Tibial nerve (tissue), 4 donors: ENCODE measurements around the gene C22orf15. TPM values are rescaled to one million over a fixed set of nuclear protein-coding genes. Genes with fewer than 3 reads are reported as not detected.

Source experiments
- DNase-seq, 2 donors: peaks; one replicate each; pipeline ENCODE4 v3.0.0-alpha.2; 2019; ENCODE audit warnings: low spot score in 2 of 2
- H3K27ac ChIP-seq, 4 donors: fragments of 200-600 bp; sonication (generic) in 3 of 4; one replicate each; pipeline ENCODE4 v1.5.1; 2017 to 2019; ENCODE audit warnings: mild to moderate bottlenecking in 1 of 4
- H3K27me3 ChIP-seq, 2 donors: fragments of 200-600 bp; sonication (generic) in 1 of 2; one replicate each; pipeline versions ENCODE4 v1.5.1 to v1.6.0; 2017 to 2019
- H3K36me3 ChIP-seq, 3 donors: fragments of 200-600 bp; sonication (generic); one replicate each; pipeline ENCODE4 v1.5.1; 2018 to 2019
- H3K4me1 ChIP-seq, 4 donors: fragments of 200-600 bp; sonication (generic) in 3 of 4; one replicate each; pipeline ENCODE4 v1.5.1; 2017 to 2019
- H3K4me3 ChIP-seq, 4 donors: fragments of 200-600 bp; sonication (generic) in 3 of 4; one replicate each; pipeline ENCODE4 v1.5.1; 2017 to 2019; ENCODE audit warnings: mild to moderate bottlenecking in 1 of 4, moderate library complexity in 1 of 4
- H3K9me3 ChIP-seq, 4 donors: fragments of 200-600 bp; sonication (generic) in 3 of 4; one replicate each; pipeline ENCODE4 v1.5.1; 2017 to 2019
- EP300 ChIP-seq, 2 donors: sonication (generic); formaldehyde crosslinking; IDR thresholded peaks; one replicate each; pipeline ENCODE4 v1.6.1; 2017; ENCODE audit warnings: antibody characterized with exemption in 2 of 2, mild to moderate bottlenecking in 1 of 2
- POLR2A ChIP-seq, 2 donors: fragments of 450-650 bp; IDR thresholded peaks; one replicate each; pipeline ENCODE4 v1.6.1; 2017; ENCODE audit warnings: antibody characterized with exemption in 2 of 2, mild to moderate bottlenecking in 2 of 2, moderate library complexity in 2 of 2
- WGBS, 2 donors: methylation state at CpG; one replicate each; pipeline ENCODE4 v1.1.5; 2018; 5-methylcytosine and 5-hydroxymethylcytosine counted together
- total RNA-seq, 4 donors: library from RNA; depleted of rRNA; stranded (reverse); fragments of >200 nt; gene quantifications; one replicate each; pipeline ENCODE4 v1.1.0, GENCODE V29; 2016
- TF ChIP-seq, protein P1 (sequence below), 5 experiments: fragments of 200-600 bp in 3 of 5; fragments of 450-650 bp in 2 of 5; sonication (generic) in 3 of 5; IDR thresholded peaks; one replicate each; pipeline ENCODE4 v1.5.1; 2016 to 2019; ENCODE audit warnings: antibody characterized with exemption in 5 of 5, mild to moderate bottlenecking in 3 of 5, moderate library complexity in 2 of 5

The C22orf15 gene
- total RNA-seq, 4 donors from 2014 or later: 0.44 TPM; not detected in 3

DNA sequence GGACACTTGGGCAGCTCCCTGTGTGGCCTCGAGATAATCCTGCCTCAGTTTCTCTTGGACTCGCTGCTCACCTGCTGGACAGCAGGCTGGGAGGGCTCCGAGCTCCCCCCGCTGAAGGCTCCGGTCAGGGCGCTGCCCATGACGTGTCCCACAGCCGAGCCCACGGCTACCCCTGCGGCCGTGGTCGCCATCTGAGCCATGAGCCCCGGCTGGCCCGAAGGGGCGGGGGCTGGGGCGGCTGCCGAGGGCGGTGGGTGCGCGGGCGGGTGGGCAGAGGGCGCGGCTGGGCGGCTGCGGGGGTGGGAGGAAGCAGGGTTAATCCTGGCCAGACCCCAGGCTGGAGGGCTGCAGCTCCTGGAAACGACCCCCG is 4.5 kb downstream of the C22orf15 start:
- Histone ChIP-seq H3K27ac (peak overlapping the region; percentile 86 to 92 (median 89)), H3K36me3 (peaks cover 0 to 16% (median 0%) of the 10 kb centered on the region in 3 donors), H3K4me3 (peak overlapping the region; percentile 48 to 80 (median 67)), H3K9me3 (no peaks in the 10 kb centered on the region), H3K27me3 (no peaks in the 10 kb centered on the region), H3K4me1 (peaks cover 0 to 73% (median 18%) of the 10 kb centered on the region in 4 donors)
- no peak for DNase-seq
- TF ChIP-seq, protein P1, sequence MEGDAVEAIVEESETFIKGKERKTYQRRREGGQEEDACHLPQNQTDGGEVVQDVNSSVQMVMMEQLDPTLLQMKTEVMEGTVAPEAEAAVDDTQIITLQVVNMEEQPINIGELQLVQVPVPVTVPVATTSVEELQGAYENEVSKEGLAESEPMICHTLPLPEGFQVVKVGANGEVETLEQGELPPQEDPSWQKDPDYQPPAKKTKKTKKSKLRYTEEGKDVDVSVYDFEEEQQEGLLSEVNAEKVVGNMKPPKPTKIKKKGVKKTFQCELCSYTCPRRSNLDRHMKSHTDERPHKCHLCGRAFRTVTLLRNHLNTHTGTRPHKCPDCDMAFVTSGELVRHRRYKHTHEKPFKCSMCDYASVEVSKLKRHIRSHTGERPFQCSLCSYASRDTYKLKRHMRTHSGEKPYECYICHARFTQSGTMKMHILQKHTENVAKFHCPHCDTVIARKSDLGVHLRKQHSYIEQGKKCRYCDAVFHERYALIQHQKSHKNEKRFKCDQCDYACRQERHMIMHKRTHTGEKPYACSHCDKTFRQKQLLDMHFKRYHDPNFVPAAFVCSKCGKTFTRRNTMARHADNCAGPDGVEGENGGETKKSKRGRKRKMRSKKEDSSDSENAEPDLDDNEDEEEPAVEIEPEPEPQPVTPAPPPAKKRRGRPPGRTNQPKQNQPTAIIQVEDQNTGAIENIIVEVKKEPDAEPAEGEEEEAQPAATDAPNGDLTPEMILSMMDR (IDR thresholded peaks at IDR 0.05): no peak
- TF ChIP-seq EP300 (IDR thresholded peaks at IDR 0.05) (no peak), POLR2A (IDR thresholded peaks at IDR 0.05) (no peak)
- WGBS, 2 donors: 0 to 12% methylated on average over 1 to 24 of the region's 27 CpGs

DNA sequence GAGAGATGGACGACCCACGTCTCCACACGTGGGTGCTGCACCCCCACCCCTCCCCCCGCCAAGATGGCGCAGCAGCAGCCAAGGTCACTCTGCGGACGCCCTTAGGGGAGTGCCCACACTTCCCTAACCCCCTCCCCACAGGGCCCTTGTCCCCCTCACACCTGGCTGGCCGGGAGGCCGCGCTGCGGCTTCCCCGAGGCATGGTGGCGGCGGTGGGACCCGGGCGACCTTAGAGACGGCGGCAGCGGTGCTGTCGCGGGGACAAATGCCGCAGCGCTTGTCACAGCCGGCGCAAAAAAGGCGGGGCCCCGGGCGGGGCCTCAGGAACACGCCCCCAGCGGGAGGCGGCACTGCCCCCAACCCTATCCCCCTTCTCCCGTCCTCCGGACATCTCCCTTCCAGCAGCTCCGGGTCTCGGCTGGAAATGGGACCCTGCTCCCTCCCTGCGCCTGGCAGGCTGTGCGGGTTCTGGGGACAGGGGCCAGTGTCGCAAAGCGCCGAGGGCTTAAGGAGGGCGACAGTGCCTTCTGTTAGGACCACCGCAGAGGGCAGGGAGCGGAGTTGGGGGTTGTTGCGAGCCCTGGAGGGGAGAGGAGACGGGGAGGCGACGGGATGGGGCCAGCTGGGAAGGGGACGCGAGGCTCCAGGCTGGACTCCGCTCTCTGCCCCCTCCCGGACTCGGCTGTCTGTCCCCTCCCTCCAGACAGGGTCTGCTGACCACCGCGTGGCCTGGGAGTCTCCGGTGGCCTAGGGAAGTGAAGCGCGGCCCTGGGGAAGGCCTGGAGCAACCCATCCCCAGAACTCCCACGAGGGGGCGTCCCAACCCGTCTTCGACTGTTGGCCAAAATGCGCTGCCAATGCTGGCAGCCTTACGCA is 5.1 kb downstream of the C22orf15 start, which contains the start of gene CHCHD10:
Gene CHCHD10 (minus strand): TSS at position 300 of the 876 bp plus-strand sequence. CDS start 98 bp downstream, at position 202.
- 3% methylated on average over 35 to 39 of the region's 63 CpGs for WGBS, 2 donors
- peak; percentile 60 to 74 for DNase-seq
- TF ChIP-seq, protein P1 (IDR thresholded peaks at IDR 0.05): peak; percentile 76 to 95 (median 84)
- TF ChIP-seq POLR2A (IDR thresholded peaks at IDR 0.05) (peak; percentile 62 to 81), EP300 (IDR thresholded peaks at IDR 0.05) (peak in 1 of 2 donors; percentile 81)
- H3K9me3 ChIP-seq: no peaks in the 10 kb centered on the region
- H3K27me3 ChIP-seq: no peaks in the 10 kb centered on the region
- peaks cover 0 to 75% (median 20%) of the 10 kb centered on the region in 4 donors for H3K4me1 ChIP-seq
- H3K4me3 ChIP-seq: peak within 1 kb of the TSS; percentile 48 to 80 (median 67)
- H3K27ac ChIP-seq: peak within 1 kb of the TSS; percentile 86 to 92 (median 89)
- H3K36me3 ChIP-seq: peaks cover 0 to 16% (median 0%) of the 10 kb centered on the region in 3 donors

- WGBS, 2 donors: 75 to 77% methylated on average over 6 of the region's 6 CpGs
- H3K36me3 ChIP-seq: peaks cover 0 to 16% (median 0%) of the 10 kb centered on the region in 3 donors
- H3K4me1 ChIP-seq: peaks cover 0 to 76% (median 26%) of the 10 kb centered on the region in 4 donors
- TF ChIP-seq, protein P1 (IDR thresholded peaks at IDR 0.05): no peak
- TF ChIP-seq EP300 (IDR thresholded peaks at IDR 0.05) (no peak), POLR2A (IDR thresholded peaks at IDR 0.05) (no peak)
- no peak overlapping the region for H3K27ac ChIP-seq
- no peak overlapping the region for H3K4me3 ChIP-seq
- no peaks in the 10 kb centered on the region for H3K27me3 ChIP-seq
- no peaks in the 10 kb centered on the region for H3K9me3 ChIP-seq
- no peak for DNase-seq
Measured at GRCh38 chr22:23769321-23769965, 6.7 kb downstream of the C22orf15 start.

- WGBS, 2 donors: 2 to 12% methylated on average over 6 of the region's 6 CpGs
- H3K4me3 ChIP-seq: peak overlapping the region; percentile 35 to 61 (median 44)
- H3K36me3 ChIP-seq: no peaks in the 10 kb centered on the region
- H3K9me3 ChIP-seq: no peaks in the 10 kb centered on the region
- H3K27me3 ChIP-seq: no peaks in the 10 kb centered on the region
- peak overlapping the region in 3 of 4 donors; percentile 47 to 75 (median 71) for H3K27ac ChIP-seq
- TF ChIP-seq POLR2A (IDR thresholded peaks at IDR 0.05): no peak
- no peak for TF ChIP-seq EP300 (IDR thresholded peaks at IDR 0.05)
- TF ChIP-seq, protein P1 (IDR thresholded peaks at IDR 0.05): no peak
- peaks cover 0 to 76% (median 22%) of the 10 kb centered on the region in 4 donors for H3K4me1 ChIP-seq
- no peak for DNase-seq
Measured at GRCh38 chr22:23772315-23772648, 9.5 kb downstream of the C22orf15 start.
